A673 (cell line): ENCODE data around the gene TCEAL4.

Experiments
- EZH2 ChIP-seq: fragments of 200-600 bp; sonication (generic); IDR thresholded peaks from 2 replicates; pipeline ENCODE4 v1.6.1; 2017; ENCODE audit warnings: borderline replicate concordance, low read depth, mild to moderate bottlenecking, mixed read lengths, antibody characterized with exemption, low read length; ENCODE audit not compliant: poor library complexity, severe bottlenecking
- TF ChIP-seq, protein P1 (sequence below): fragments of 300-800, 200-600 bp; sonication (generic); conservative IDR thresholded peaks from 2 replicates; pipeline ENCODE4 v1.5.1; 2017; ENCODE audit warnings: low read depth, mild to moderate bottlenecking, antibody characterized with exemption, low read length, moderate library complexity, mixed read lengths

DNA sequence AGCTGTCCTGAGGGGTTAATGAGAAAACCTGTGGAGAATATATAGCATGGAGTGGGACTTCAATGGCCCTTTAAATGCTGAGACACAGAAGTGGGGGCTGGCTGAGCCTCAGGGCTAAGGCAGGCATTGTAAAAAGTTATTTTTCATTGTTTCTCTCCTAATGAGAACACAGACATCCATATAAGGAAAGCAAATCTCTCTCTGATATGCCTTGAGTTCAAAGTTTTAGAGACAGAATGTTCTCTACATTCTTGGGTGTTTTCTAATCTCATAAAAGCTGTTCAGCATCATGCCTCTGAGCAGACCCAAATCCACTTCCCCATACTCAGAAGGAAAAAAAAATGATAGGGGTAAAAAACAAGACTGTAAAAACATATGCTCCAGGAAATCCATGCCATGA lies 49.2 kb upstream of the TCEAL4 start:
- TF ChIP-seq, protein P1, sequence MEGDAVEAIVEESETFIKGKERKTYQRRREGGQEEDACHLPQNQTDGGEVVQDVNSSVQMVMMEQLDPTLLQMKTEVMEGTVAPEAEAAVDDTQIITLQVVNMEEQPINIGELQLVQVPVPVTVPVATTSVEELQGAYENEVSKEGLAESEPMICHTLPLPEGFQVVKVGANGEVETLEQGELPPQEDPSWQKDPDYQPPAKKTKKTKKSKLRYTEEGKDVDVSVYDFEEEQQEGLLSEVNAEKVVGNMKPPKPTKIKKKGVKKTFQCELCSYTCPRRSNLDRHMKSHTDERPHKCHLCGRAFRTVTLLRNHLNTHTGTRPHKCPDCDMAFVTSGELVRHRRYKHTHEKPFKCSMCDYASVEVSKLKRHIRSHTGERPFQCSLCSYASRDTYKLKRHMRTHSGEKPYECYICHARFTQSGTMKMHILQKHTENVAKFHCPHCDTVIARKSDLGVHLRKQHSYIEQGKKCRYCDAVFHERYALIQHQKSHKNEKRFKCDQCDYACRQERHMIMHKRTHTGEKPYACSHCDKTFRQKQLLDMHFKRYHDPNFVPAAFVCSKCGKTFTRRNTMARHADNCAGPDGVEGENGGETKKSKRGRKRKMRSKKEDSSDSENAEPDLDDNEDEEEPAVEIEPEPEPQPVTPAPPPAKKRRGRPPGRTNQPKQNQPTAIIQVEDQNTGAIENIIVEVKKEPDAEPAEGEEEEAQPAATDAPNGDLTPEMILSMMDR, result no peak
- no peak for TF ChIP-seq EZH2
